ENCODE measurements around the gene REST.

- no peak for TF ChIP-seq EP300 (IDR thresholded peaks at IDR 0.05)
- no peak for TF ChIP-seq CTCF (IDR thresholded peaks at IDR 0.05)
- no peak for TF ChIP-seq POLR2A (IDR thresholded peaks at IDR 0.05)
Measured at GRCh38 chr4:56906489-56907393, 959 bp upstream of the REST start.
